Ovary (tissue), 9 donors: ENCODE data around the gene KRT77. TPM values are rescaled to one million over a fixed set of nuclear protein-coding genes. Genes with fewer than 3 reads are reported as not detected.

Source experiments
- DNase-seq, 5 donors: peaks; one replicate each; pipeline ENCODE4 v3.0.0-alpha.2; 2019 to 2020
- H3K27ac ChIP-seq, 2 donors: fragments of 200-600 bp; one replicate each; pipeline versions ENCODE4 v1.5.1 to v1.8.0; 2019 to 2022
- H3K27me3 ChIP-seq: fragments of 200-600 bp; one replicate; pipeline ENCODE4 v1.8.0; 2022
- H3K36me3 ChIP-seq: fragments of 200-600 bp; sonication (generic); one replicate; pipeline ENCODE4 v1.5.1; 2019
- H3K4me1 ChIP-seq: one replicate; pipeline ENCODE4 v1.8.1; 2013; ENCODE audit warnings: mild to moderate bottlenecking, moderate library complexity; ENCODE audit not compliant: insufficient read depth
- H3K4me3 ChIP-seq: fragments of 200-600 bp; sonication (generic); one replicate; pipeline ENCODE4 v1.5.1; 2017
- H3K9me3 ChIP-seq, 2 donors: fragments of 200-600 bp in 1 of 2; sonication (generic) in 1 of 2; one replicate each; pipeline versions ENCODE4 v1.5.1 to v1.8.1; 2013 to 2019; ENCODE audit warnings: mild to moderate bottlenecking in 1 of 2, moderate library complexity in 1 of 2
- CTCF ChIP-seq, 3 donors: fragments of 450-650 bp in 2 of 3; fragments of 200-600 bp in 1 of 3; IDR thresholded peaks; one replicate each; pipeline versions ENCODE4 v1.5.1 to v1.8.0; 2016 to 2022; ENCODE audit warnings: antibody characterized with exemption in 3 of 3, mild to moderate bottlenecking in 1 of 3
- EP300 ChIP-seq: sonication (generic); formaldehyde crosslinking; IDR thresholded peaks from one replicate; pipeline ENCODE4 v1.6.1; 2017; ENCODE audit warnings: antibody characterized with exemption
- POLR2A ChIP-seq: fragments of 450-650 bp; IDR thresholded peaks from one replicate; pipeline ENCODE4 v1.6.1; 2017; ENCODE audit warnings: antibody characterized with exemption, mild to moderate bottlenecking, moderate library complexity
- whole genome bisulfite sequencing, 3 donors: extraction: QIAGEN DNeasy Blood & Tissue Kit in 1 of 3; methylation state at CpG; one replicate each; pipeline versions ENCODE4 v1.1.5 to v1.1.7; 2013 to 2017; 5-methylcytosine and 5-hydroxymethylcytosine counted together
- intact Hi-C, 4 donors: fragments of 100-400 bp; cut with DNase I; formaldehyde crosslinking; loops; one replicate each; pipeline versions ENCODE4 v1.11.0 to v1.15.1; 2022 to 2023
- polyA plus RNA-seq, 2 donors: library from polyadenylated mRNA; stranded (reverse); fragments of 200-250 nt in 1 of 2; fragments of 350-450 nt in 1 of 2; fragmentation: Illumina TruSeq in 1 of 2; extraction: RNeasy Lipid Tissue Mini Kit (QIAGEN cat#74804) in 1 of 2; gene quantifications; one replicate each; pipeline ENCODE4 v1.2.3, GENCODE V29; 2013 to 2014
- total RNA-seq, 7 donors: library from RNA; depleted of rRNA in 2 of 7; stranded (reverse); fragments of >200 nt in 2 of 7; fragmentation: NEBNext Ultra II Directional in 3 of 7; extraction: Animal tissue kit (Norgen Biotek cat#: 25700) in 3 of 7; gene quantifications; one replicate each; pipeline versions ENCODE4 v1.1.0 to v1.2.4, GENCODE V29; 2016 to 2023
- donor health status: DM: no; HTN: no; CAD: no; lungs with moderate emphysema.
- donor health status: DM: no; HTN: no; CAD: no.
- donor health status: Bipolar disorder and iron deficiency.
- donor health status: DM: yes; HTN: yes; CAD: no.
- donor health status: DM: no; HTN: no; CAD: no.
- donor health status: DM: yes; HTN: yes; CAD: no.

KRT77 gene
- total and polyA plus RNA-seq, 9 donors: not detected

- no peak for DNase-seq
- 73 to 83% (median 74%) methylated on average over 2 of the region's 2 CpGs for WGBS, 3 donors
- TF ChIP-seq POLR2A (no peak), CTCF (IDR thresholded peaks at IDR 0.05) (no peak), EP300 (no peak)
- Histone ChIP-seq H3K9me3 (no peaks in the 10 kb centered on the region), H3K27ac (no peak overlapping the region), H3K27me3 (no peaks in the 10 kb centered on the region), H3K36me3 (no peaks in the 10 kb centered on the region), H3K4me3 (no peak overlapping the region), H3K4me1 (no peaks in the 10 kb centered on the region)
- intact Hi-C loops: no loop called here
Observed at GRCh38 chr12:52682381-52682660, 21.0 kb downstream of the KRT77 start.

- no peaks in the 10 kb centered on the region for H3K9me3 ChIP-seq
- no peaks in the 10 kb centered on the region for H3K27me3 ChIP-seq
- no peak for DNase-seq
- no peak overlapping the region for H3K4me3 ChIP-seq
- no peaks in the 10 kb centered on the region for H3K36me3 ChIP-seq
- WGBS, 3 donors: 77 to 79% (median 79%) methylated on average over 12 of the region's 12 CpGs
- H3K27ac ChIP-seq: no peak overlapping the region
- intact Hi-C loops: no loop called here
- no peaks in the 10 kb centered on the region for H3K4me1 ChIP-seq
- TF ChIP-seq CTCF (IDR thresholded peaks at IDR 0.05) (no peak), EP300 (no peak), POLR2A (no peak)
Observed at GRCh38 chr12:52681526-52682380, 21.6 kb downstream of the KRT77 start.

GRCh38 chr12:52680363-52680762 is 23.0 kb downstream of the KRT77 start, which contains the start of gene KRT1:
KRT1 (minus strand) TSS chr12:52680407; CDS start chr12:52680348, 59 bp downstream.
- Histone ChIP-seq H3K4me1 (no peaks in the 10 kb centered on the region), H3K27me3 (no peaks in the 10 kb centered on the region), H3K9me3 (no peaks in the 10 kb centered on the region), H3K4me3 (no peak within 1 kb of the TSS), H3K36me3 (no peaks in the 10 kb centered on the region), H3K27ac (no peak within 1 kb of the TSS)
- 82 to 91% (median 83%) methylated on average over 3 of the region's 3 CpGs for WGBS, 3 donors
- DNase-seq: no peak
- intact Hi-C loops: no loop called here
- TF ChIP-seq EP300 (no peak), CTCF (IDR thresholded peaks at IDR 0.05) (no peak), POLR2A (no peak)

- H3K4me3 ChIP-seq: no peak overlapping the region
- 83 to 89% (median 85%) methylated on average over 5 of the region's 5 CpGs for WGBS, 3 donors
- no peak overlapping the region for H3K27ac ChIP-seq
- no peak for DNase-seq
- no peaks in the 10 kb centered on the region for H3K27me3 ChIP-seq
- TF ChIP-seq POLR2A (no peak), CTCF (IDR thresholded peaks at IDR 0.05) (no peak), EP300 (no peak)
- intact Hi-C loops: no loop called here
- no peaks in the 10 kb centered on the region for H3K36me3 ChIP-seq
- H3K4me1 ChIP-seq: no peaks in the 10 kb centered on the region
- H3K9me3 ChIP-seq: no peaks in the 10 kb centered on the region
Observed at GRCh38 chr12:52679875-52680274, 23.4 kb downstream of the KRT77 start.
